COLO668 (cell line): ENCODE data around the gene FOXD3.
"Not testable (repeated sequence)": the region's sequence is repeated elsewhere in the genome, so short reads cannot be mapped to it uniquely, and the experiment has no call there.

ENCODE experiments used
- DNase-seq: peaks from one replicate; lab custom pipeline; 2025; ENCODE audit not compliant: unreplicated experiment; lab: John Stamatoyannopoulos, UW

Gene FOXD3

DNA sequence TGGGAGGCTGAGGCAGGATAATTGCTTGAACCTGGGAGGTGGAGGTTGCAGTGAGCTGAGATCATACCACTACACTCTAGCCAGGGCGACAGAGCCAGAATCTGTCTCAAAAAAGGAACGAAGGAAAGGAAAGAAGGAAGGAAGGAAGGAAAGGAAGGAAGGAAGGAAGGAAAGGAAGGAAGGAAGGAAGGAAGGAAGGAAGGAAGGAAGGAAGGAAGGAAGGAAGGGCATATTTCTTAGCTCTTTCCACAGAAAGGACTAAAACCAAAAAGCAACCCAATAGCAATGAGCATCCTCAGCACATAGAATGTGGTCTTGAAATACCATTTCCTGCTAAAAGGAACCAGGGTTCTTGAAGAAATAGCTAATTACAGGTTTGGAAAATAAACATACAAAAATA is 33.9 kb downstream of the FOXD3 start:
- not testable (repeated sequence) for DNase-seq

DNA sequence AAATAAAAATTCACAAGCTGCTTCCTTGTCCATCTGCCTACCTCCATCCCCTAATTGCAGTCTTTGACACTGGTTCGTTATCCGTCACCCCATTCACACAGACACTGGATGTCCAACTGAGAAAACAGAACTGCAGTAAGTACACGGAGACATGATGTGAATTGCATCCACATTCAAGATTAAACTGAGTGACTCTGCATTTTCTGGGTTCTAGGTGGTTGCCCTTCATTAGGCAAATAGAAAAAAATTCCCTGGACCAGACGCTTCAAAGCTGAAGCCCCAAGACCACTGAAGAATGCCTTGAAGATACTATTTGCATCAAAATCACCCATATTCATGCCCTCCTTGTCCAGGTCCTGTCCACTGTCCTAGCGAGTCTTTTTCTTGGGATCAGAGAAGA is 37.2 kb downstream of the FOXD3 start:
- DNase-seq = no peak

DNA sequence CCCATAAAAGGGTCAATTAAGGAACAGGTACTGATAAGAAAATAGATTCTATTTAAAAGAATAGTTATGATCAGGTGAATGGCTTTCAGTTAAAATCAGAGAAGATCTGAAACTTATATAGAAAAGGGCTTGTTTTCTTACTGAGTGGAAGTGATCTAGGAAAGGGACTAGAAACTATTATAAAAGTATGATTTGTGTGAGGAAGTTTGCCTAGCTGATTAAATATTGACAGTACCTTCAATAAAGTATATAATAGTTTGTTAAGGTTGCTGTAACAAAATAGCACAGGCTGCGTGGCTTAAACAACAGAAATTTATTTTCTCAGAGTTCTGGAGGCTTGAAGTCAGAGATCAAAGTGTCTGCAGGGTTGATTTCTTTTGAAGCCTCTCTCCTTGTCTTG is 39.7 kb downstream of the FOXD3 start:
- DNase-seq = no peak

DNA sequence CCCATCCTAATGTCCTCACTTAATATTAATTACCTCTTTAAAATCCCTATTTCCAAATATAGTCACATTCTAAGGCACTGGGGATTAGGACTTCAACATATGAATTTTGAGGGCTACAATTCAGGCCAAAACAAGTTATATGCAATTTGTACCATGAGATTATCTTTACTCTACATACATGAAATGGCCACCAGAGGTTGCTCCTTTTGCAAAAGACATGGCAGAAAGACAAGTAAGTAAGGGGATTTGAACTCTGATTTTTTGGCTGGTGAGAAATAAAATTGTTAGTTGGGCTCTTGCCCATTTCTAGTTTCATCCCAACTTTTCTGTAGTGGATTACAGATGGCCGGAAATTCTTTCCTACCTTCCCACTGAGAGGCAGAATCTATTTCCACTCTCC is 40.2 kb downstream of the FOXD3 start:
- DNase-seq = no peak

DNA sequence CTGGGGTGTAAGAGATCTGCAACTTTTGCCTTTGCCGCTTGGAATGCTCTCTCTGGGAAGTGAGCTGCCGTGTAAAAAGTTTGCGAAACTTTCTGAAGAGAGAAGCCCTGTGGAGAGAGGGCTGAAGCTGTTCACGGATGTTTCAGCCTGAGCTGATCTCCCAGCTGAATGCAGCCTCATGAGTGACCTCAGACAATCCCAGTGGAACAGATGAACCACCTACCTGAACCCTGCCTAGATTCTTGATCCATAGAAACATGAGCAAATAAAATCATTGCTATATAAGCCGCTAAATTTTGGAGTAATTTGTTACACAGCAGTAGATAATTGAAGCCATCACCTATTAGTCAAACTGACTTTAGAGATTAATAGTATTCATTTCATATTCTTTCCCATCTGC is 40.6 kb downstream of the FOXD3 start:
- DNase-seq = no peak

DNA sequence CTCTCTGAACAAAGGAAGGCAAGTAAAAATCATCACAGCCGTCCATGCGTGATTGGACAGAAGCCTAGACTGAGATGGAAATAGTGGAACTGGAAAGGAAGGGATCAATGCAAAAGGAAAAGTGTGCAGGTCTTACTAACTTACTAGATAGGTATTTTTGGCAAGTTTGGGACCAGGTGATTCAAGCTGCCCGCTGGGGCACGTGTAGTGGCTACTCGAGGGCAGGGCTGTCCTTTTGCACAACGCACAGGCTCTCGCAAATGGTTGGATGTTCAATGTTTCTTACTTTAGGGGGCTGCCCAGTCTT is 44.5 kb downstream of the FOXD3 start:
- no peak for DNase-seq

DNA sequence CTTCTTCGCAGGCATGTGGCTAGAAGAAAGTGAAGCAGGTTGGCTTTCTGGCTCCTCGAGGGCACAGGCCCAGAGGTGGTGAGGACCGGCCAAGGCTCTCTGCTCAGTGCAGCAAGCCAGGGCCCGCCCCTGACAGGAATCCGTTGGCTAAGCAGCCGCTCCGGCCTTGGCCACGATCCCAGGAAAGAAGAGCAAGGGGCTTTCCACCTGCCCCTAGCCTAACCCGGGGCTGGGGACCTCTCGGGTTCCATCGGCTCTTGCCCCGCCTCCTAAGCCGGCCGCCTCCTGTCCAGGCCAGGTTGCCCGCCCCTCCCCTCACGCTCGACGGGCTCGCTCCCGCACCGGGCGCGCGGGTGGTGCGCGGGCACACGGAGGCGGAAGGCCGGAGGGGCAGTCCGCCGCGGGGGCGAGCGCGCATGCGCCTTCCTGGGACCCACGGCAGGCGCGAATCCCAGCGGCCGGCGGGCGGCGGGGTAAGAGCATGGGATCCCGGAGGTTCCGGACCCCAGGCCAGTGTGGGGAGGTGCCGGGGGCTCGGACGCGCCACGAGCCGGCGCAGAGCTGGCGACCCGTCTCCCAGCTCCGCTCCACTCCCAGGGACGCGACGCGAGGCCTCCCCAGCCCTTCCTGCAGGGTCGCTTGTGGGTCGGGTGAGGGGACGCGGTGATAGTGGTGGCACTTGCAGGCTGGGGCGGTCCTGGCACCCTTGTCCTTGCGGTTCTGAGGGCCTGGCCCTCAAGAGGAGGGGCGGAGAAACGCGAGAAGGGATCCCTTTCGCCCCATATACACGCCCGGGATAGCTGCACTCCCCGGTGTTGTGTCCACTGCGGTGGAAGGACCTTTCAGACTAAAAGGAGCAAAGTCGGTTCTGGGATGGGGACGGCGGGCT is 45.1 kb downstream of the FOXD3 start, which contains the start of gene ALG6:
Gene ALG6, plus strand, starts transcription at position 413 of the 889 bp plus-strand sequence. CDS start 3,351 bp downstream, outside the sequence.
- DNase-seq = peak; percentile 100

DNA sequence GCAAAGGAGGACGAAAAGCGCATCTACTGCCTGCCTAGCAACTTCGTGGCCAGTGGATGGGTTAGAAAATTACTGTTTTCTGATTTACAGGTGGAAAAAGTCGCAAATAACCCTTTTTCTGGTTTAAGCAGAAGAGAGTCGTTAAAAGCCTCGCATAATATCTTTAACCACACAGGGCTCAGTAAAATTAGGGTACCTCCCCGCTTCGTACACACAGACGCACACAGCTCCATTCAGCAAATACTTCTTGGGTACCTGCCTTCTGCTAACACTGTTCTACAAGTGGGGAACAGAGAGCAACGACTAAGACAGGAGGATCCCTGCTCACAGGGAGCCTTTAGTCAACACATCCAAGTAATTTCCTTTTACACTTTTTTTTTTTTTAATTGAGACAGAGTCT is 45.8 kb downstream of the FOXD3 start:
- no peak for DNase-seq
